Glutamatergic neuron (in vitro differentiated cells): ENCODE data around the gene FNDC3A. TPM values are rescaled to one million over a fixed set of nuclear protein-coding genes. Genes with fewer than 3 reads are reported as not detected.
"Not testable (repeated sequence)": the region's sequence is repeated elsewhere in the genome, so short reads cannot be mapped to it uniquely, and the experiment has no call there.

ENCODE experiments used
- DNase-seq: peaks from one replicate; pipeline ENCODE4 v3.0.0; 2022
- H3K27ac Mint-ChIP-seq: one replicate; pipeline ENCODE4 v1.8.0; 2020; ENCODE audit warnings: mild to moderate bottlenecking, mixed read lengths, inconsistent platforms; ENCODE audit not compliant: unreplicated experiment
- H3K27me3 Mint-ChIP-seq: one replicate; pipeline ENCODE4 v1.8.0; 2020; ENCODE audit warnings: mild to moderate bottlenecking, moderate library complexity, mixed read lengths, inconsistent platforms; ENCODE audit not compliant: unreplicated experiment
- H3K36me3 Mint-ChIP-seq: one replicate; pipeline ENCODE4 v1.8.0; 2020; ENCODE audit warnings: mild to moderate bottlenecking, mixed read lengths, inconsistent platforms; ENCODE audit not compliant: unreplicated experiment
- H3K4me1 Mint-ChIP-seq: one replicate; pipeline ENCODE4 v1.8.0; 2020; ENCODE audit warnings: mild to moderate bottlenecking, low read depth, mixed read lengths, inconsistent platforms; ENCODE audit not compliant: unreplicated experiment
- H3K4me3 Mint-ChIP-seq: one replicate; pipeline ENCODE4 v1.8.0; 2020; ENCODE audit warnings: mild to moderate bottlenecking, mixed read lengths, inconsistent platforms; ENCODE audit not compliant: unreplicated experiment
- H3K9me3 Mint-ChIP-seq: one replicate; pipeline ENCODE4 v1.8.0; 2020; ENCODE audit warnings: mild to moderate bottlenecking, moderate library complexity, mixed read lengths, inconsistent platforms; ENCODE audit not compliant: unreplicated experiment
- total RNA-seq: library from RNA; stranded (reverse); fragmentation: NEBNext Ultra II Directional; extraction: Animal tissue kit (Norgen Biotek cat#: 25700); gene quantifications from one replicate; pipeline ENCODE4 v1.2.1, GENCODE V29; 2021; ENCODE audit not compliant: unreplicated experiment
- TF ChIP-seq, protein P1 (sequence below): fragments of 200-600 bp; sonication (generic); IDR thresholded peaks from one replicate; pipeline ENCODE4 v1.5.0; 2021; ENCODE audit not compliant: partially characterized antibody, unreplicated experiment

The FNDC3A gene
- total RNA-seq, 1 donor from 2014 or later: 46.3 TPM

GRCh38 chr13:48994706-48995105, 19.0 kb downstream of the FNDC3A start:
- DNase-seq: no peak
- Mint-ChIP-seq H3K4me3 (no peak overlapping the region), H3K36me3 (peaks cover 14% of the 10 kb centered on the region), H3K27ac (no peak overlapping the region), H3K27me3 (no peaks in the 10 kb centered on the region), H3K4me1 (no peaks in the 10 kb centered on the region), H3K9me3 (peaks cover 2% of the 10 kb centered on the region)
- TF ChIP-seq, protein P1, sequence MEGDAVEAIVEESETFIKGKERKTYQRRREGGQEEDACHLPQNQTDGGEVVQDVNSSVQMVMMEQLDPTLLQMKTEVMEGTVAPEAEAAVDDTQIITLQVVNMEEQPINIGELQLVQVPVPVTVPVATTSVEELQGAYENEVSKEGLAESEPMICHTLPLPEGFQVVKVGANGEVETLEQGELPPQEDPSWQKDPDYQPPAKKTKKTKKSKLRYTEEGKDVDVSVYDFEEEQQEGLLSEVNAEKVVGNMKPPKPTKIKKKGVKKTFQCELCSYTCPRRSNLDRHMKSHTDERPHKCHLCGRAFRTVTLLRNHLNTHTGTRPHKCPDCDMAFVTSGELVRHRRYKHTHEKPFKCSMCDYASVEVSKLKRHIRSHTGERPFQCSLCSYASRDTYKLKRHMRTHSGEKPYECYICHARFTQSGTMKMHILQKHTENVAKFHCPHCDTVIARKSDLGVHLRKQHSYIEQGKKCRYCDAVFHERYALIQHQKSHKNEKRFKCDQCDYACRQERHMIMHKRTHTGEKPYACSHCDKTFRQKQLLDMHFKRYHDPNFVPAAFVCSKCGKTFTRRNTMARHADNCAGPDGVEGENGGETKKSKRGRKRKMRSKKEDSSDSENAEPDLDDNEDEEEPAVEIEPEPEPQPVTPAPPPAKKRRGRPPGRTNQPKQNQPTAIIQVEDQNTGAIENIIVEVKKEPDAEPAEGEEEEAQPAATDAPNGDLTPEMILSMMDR: no peak

DNA sequence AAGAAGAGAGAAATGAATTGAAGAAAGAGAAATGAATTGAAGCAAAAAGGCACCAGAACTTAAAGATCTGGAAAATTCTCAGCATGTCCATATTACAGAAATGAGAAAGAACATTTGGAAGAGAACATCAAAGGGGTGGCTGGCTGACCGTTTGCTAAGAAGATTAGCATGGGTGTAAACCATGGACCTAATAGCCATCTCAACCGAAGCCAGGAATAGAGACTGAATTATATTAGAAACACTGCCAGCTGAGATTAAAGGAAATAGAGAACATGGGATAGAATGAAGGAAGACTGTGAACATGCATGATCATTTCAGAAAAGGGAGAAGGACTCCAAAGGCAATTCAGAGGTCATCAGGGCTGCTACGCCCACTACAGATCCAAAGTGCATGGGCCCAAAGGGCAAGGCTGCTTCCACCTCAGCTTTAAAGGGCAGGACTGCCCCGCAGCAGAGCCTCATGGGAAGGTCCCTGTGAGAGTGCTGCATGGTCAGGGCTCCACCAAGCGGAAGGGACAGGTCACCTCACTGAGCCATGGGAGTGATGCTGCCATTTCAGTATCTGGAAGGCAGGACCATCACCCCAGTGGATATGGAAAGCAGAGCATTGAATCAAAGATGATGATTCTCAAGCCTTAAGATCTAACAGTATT, 23.1 kb downstream of the FNDC3A start:
- Mint-ChIP-seq H3K9me3 (peaks cover 2% of the 10 kb centered on the region), H3K27me3 (no peaks in the 10 kb centered on the region), H3K27ac (no peak overlapping the region), H3K4me1 (no peaks in the 10 kb centered on the region), H3K36me3 (peaks cover 24% of the 10 kb centered on the region), H3K4me3 (no peak overlapping the region)
- DNase-seq: no peak
- TF ChIP-seq, protein P1: no peak

- no peak for DNase-seq
- Mint-ChIP-seq H3K27me3 (no peaks in the 10 kb centered on the region), H3K4me1 (no peaks in the 10 kb centered on the region), H3K27ac (no peak overlapping the region), H3K36me3 (peaks cover 24% of the 10 kb centered on the region), H3K9me3 (peaks cover 2% of the 10 kb centered on the region), H3K4me3 (no peak overlapping the region)
- TF ChIP-seq, protein P1: no peak
Measured at GRCh38 chr13:49000247-49000646, 24.5 kb downstream of the FNDC3A start.

DNA sequence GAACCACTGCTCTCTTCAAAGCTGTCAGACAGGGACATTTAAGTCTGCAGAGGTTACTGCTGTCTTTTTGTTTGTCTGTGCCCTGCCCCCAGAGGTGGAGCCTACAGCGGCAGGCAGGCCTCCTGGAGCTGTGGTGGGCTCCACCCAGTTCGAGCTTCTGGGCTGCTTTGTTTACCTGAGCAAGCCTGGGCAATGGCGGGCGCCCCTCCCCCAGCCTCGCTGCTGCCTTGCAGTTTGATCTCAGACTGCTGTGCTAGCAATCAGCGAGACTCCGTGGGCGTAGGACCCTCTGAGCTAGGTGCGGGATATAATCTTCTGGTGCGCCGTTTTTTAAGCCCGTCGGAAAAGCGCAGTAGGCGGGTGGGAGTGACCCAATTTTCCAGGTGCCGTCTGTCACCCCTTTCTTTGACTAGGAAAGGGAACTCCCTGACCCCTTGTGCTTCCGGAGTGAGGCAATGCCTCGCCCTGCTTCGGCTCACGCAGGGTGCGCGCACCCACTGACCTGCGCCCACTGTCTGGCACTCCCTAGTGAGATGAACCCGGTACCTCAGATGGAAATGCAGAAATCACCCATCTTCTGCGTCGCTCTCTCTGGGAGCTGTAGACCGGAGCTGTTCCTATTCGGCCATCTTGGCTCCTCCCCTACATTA, 43.4 kb downstream of the FNDC3A start:
- H3K27ac Mint-ChIP-seq, H3K4me3 Mint-ChIP-seq, H3K9me3 Mint-ChIP-seq, H3K4me1 Mint-ChIP-seq, DNase-seq, H3K27me3 Mint-ChIP-seq: not testable (repeated sequence)
- peaks cover 13% of the 10 kb centered on the region for H3K36me3 Mint-ChIP-seq

GRCh38 chr13:49020328-49020727, 44.6 kb downstream of the FNDC3A start:
- TF ChIP-seq, protein P1: no peak
- H3K27me3 Mint-ChIP-seq: no peaks in the 10 kb centered on the region
- peaks cover 2% of the 10 kb centered on the region for H3K9me3 Mint-ChIP-seq
- H3K27ac Mint-ChIP-seq: no peak overlapping the region
- no peak for DNase-seq
- peaks cover 2% of the 10 kb centered on the region for H3K4me1 Mint-ChIP-seq
- H3K36me3 Mint-ChIP-seq: peaks cover 13% of the 10 kb centered on the region
- H3K4me3 Mint-ChIP-seq: no peak overlapping the region
